Left ventricle myocardium superior (tissue), 1 donor: Measurements from ENCODE around the gene ZNFX1. TPM values are rescaled to one million over a fixed set of nuclear protein-coding genes. Genes with fewer than 3 reads are reported as not detected.
"Not testable (repeated sequence)": the region's sequence is repeated elsewhere in the genome, so short reads cannot be mapped to it uniquely, and the experiment has no call there.

Source experiments
- ATAC-seq: fragments of 200-7000 bp; cut with Tn5 transposase; one replicate; pipeline ENCODE4 v1.9.1; 2020; ENCODE audit warnings: mild to moderate bottlenecking, moderate library complexity
- DNase-seq: peaks from one replicate; pipeline ENCODE4 v3.0.0-alpha.2; 2020
- intact Hi-C: fragments of 100-400 bp; cut with micrococcal nuclease; formaldehyde crosslinking; loops from one replicate; pipeline ENCODE4 v1.11.0; 2022
- total RNA-seq: library from RNA; stranded (reverse); fragmentation: NEBNext Ultra II Directional; extraction: Animal tissue kit (Norgen Biotek cat#: 25700); gene quantifications from one replicate; pipeline ENCODE4 v1.2.1, GENCODE V29; 2021
- donor health status: DM: no; HTN: yes; CAD: no; lungs with severe emphysema.

The ZNFX1 gene
- total RNA-seq, 1 donor from 2014 or later = 20.6 TPM

DNA sequence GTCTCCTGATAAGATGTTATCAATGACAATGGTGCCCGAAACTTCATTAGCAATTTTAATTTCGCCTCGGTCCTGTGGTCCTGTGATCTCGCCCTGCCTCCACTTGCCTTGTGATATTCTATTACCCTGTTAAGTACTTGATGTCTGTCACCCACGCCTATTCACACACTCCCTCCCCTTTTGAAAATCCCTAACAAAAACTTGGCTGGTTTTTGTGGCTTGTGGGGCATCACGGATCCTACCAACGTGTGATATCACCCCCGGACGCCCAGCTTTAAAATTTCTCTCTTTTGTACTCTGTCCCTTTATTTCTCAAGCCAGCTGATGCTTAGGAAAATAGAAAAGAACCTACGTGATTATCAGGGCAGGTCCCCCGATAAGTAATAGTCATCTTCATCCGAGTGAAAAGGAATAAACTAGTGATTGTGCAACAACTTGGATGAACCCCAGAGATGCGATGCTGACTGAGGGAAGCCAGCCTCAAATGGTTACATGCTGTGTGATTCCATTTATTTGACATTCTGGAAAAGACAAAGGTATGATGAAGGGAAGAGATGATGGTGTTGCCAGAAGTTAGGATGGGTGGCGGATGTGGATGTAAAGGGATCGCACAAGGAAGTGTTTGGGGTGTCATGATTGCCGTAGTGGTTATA lies 16.3 kb upstream of the ZNFX1 start:
- DNase-seq, intact Hi-C loops, ATAC-seq: not testable (repeated sequence)

- no peak for DNase-seq
- ATAC-seq = no peak
- intact Hi-C loops = no loop called here
Measured at GRCh38 chr20:49293122-49293521, 15.3 kb upstream of the ZNFX1 start.

- DNase-seq (no peak), ATAC-seq (no peak)
- intact Hi-C loops = no loop called here
Measured at GRCh38 chr20:49292010-49292409, 14.2 kb upstream of the ZNFX1 start.

DNA sequence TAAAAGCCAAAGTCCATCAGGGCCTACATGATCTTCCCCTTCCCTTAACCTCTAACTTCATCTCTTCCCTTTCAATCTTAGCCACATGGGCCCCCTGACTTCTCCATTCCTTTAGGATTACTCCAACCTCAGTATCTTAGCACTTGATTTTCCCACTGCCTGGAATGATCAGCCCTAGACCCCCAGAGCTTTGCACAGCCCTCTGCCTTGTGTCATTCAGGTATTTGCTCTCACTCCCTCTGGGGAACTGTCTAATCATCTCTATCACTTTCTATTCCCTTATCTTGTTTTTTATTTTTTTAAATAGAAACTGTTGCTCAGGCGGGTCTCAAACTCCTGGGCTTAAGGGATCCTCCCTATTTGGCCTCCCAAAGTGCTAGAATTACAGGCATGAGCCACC lies 13.3 kb upstream of the ZNFX1 start:
- intact Hi-C loops = no loop called here
- ATAC-seq (no peak), DNase-seq (no peak)

DNA sequence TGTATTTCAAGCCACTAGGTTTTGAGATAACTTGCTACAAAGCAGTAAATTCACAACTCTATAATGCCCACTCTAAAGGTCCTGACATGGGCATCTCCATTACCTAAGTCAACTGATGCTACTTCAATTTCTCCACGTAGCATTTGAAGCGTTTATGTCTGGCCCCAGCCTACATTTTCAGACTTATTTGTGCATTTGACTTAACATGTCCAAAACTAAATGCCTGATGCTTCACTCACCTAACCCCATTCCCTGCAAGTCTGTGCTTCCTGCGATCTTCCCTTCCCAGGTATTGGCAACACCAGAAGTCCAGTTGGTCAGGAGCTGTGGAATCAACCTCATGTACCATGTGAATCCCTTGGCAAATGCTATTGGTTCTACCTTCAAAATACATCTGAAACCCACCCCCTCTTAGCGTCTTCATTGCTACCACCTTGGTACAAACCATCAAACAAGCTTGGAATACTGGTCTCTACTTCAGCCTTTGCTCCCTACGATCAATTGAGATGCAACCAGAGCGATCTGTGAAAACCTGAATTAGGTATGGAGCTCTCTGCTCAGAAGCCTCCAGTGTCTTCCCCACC lies 12.8 kb upstream of the ZNFX1 start:
- intact Hi-C loops = no loop called here
- DNase-seq = no peak
- ATAC-seq = no peak

- intact Hi-C loops = no loop called here
- ATAC-seq = no peak
- no peak for DNase-seq
Measured at GRCh38 chr20:49288784-49289696, 11.2 kb upstream of the ZNFX1 start.

- intact Hi-C loops = no loop called here
- no peak for DNase-seq
- no peak for ATAC-seq
Measured at GRCh38 chr20:49288250-49288751, 10.4 kb upstream of the ZNFX1 start.

- intact Hi-C loops = no loop called here
- DNase-seq = no peak
- ATAC-seq = no peak
Measured at GRCh38 chr20:49287555-49288249, 9.8 kb upstream of the ZNFX1 start.

DNA sequence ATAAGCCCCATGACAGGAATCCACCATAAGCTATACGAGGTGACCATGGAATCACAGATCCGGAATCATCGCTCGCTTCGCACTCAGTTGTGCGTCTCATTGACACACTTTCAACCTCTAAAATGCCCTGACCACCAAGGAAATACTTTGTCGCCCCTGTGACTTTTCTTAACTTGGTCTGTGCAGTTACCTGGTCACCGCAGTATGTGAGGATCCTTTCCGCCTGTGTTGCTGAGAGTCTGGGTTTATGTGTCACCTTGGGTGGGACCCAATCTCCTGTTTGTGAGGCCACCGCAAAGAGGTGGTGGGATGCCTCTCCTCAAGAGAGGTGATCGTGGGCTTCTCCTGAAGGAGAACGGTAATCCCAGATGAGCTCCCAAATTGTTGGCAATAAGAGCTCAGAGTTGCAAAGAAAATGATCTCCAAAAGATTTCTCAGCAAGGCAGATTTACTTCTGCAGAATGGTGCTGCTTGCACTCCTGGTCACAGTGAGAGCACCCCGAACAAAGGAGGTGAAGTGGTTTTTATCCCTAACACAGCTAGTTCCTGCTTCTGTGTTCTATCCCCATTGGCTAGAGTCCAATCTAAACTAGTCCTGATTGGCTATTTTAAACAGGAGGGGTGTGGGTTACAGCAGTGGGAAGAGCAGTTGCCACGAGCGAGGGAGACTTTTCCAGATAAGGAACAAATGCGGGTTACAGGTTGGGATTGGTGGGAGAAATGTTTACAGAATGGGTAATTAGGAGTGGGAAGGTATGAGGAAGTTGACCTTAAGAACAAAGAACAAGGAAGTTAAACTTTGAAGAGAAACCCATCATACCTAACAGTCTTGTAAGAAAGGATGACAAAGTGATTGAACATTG lies 9.1 kb upstream of the ZNFX1 start:
- no peak for ATAC-seq
- intact Hi-C loops = no loop called here

DNA sequence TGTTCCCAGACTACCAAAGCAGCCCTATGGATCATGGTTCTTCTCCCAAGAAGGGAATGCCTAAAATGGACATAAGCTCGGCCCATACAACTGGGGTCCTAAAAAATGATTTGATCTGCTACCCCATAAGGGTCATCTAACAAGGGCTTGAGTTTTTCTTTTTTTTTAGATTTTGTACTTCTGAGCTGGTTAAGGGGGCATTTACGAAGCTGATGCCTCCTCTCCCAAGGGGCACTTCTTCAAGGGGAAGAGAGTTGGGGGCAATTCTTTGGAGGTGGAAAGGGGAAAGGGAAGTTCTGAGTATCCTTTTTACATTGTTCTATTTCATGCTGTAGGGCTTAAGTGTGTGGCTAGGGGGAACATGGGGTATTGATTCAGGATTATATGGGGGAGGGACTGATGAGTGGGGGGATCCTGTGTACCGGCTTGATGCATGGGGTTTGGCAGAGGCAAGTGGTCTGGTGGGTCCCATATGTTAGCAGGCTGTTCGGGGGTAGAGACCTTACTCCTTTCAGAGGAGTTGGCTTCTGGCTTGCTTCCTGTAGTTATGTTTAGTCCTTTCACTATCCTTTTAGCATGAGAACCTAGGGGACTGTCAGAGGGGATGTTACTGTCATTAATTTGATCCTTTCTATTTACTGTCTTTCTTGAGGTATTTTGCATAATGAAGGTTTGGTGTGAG lies 8.1 kb upstream of the ZNFX1 start:
- ATAC-seq (no peak), DNase-seq (no peak)
- intact Hi-C loops = no loop called here

More for the DNA sequence above, 9.1 kb upstream of the ZNFX1 start:
- no peak for DNase-seq

- DNase-seq = no peak
- ATAC-seq = no peak
- intact Hi-C loops = no loop called here
Measured at GRCh38 chr20:49285233-49285668, 7.4 kb upstream of the ZNFX1 start.

DNA sequence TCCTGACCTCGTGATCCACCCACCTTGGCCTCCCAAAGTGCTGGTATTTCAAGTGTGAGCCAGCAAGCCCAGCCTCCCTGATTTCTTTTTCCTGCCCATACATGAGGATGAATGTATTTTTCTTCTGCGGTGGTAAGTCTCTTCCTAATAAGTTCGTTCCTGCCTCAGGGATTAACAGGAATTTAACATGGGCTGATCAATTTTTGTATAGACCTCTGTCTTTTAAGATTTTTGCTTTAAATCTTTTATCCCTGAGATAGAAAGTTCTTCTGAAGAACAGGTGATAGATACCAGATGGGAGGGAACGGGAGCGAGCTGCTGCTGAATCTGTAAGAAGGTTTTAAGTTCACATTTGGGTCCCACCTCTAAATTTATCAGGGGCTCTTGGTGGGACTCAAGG lies 7.0 kb upstream of the ZNFX1 start:
- no peak for DNase-seq
- no peak for ATAC-seq
- intact Hi-C loops = no loop called here

DNA sequence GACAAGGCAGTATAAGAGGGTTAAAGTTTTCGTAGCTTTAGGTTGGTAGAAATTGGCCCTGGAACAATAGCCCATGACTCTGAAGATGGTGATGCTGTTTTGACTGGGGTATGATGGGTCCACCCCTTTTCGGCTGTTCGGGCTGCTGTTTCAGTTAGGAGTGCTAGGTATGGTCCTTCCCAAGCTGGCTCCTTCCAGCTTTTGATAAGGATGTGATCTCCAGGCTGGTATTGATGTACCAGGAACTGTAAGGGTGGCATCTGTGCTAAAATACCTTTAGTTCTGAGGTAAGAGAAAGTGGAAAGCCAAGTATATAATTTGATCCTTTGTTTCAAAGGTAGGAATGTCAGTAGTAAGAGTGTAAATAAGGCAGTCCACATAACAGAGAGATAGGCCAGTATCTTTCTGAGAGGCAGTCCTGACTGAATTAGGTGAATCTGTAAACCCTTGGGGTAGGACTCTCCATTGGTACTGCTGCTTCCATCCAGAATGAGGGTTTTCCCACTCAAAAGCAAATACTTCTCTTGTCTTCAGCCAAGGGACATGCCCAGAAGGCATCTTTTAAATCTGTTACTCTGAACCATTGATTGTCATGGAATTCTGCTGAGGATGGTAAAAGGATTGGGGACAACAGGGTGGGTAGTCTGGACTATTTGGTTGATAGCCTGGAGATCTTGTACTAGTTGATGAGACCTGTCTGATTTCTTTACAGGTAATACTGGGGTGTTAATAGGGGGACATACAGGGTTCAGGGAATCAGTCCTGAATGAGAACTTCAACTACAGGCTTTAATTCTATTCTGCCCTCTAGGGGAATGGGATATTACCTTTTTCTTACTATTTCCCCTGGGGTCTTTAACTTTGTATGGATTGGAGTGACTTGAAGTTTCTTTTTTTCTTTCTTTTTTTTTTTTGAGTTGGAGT lies 6.1 kb upstream of the ZNFX1 start:
- DNase-seq (no peak), ATAC-seq (no peak)

DNA sequence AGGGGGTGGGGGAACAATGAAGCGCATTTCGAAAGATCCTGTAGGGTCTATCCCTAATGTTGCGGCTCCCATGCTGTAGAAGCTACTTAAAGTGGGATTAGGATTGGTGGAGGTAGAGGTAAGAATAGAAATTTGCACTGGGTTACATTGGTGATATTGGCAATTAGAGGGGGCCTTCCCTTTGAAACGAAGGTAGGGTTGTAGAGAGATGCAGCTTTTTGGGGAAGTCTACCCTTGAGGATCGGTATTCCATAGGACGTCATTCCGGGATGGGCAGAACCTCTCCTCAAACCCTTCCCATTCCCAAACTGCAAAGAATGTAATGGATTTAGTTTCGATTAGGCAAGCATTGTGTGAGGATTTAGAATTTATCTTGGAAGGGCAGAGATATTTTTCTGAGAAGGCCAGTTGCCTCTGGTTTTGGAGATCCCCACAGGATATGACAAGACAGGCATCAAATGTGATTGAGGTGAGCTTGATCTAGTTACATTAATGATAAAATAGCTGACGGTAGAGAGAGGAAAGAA lies 5.4 kb upstream of the ZNFX1 start:
- DNase-seq (no peak), ATAC-seq (no peak)
- intact Hi-C loops = no loop called here

More for the DNA sequence above, 6.1 kb upstream of the ZNFX1 start:
- intact Hi-C loops = no loop called here

- ATAC-seq = no peak
- intact Hi-C loops = no loop called here
- no peak for DNase-seq
Measured at GRCh38 chr20:49282584-49283171, 4.8 kb upstream of the ZNFX1 start.

GRCh38 chr20:49281913-49282467 lies 4.1 kb upstream of the ZNFX1 start:
- DNase-seq = no peak
- intact Hi-C loops = no loop called here
- no peak for ATAC-seq
